Thyroid gland (tissue), 4 donors: Measurements from ENCODE around the gene QARS1. TPM values are rescaled to one million over a fixed set of nuclear protein-coding genes. Genes with fewer than 3 reads are reported as not detected.

ENCODE experiments used
- DNase-seq, 2 donors: peaks; one replicate each; pipeline ENCODE4 v3.0.0-alpha.2; 2019
- H3K27ac ChIP-seq, 3 donors: fragments of 200-600 bp; sonication (generic); 1 replicate in 2 of 3; 2 replicates in 1 of 3; pipeline ENCODE4 v1.5.1; 2016 to 2019; ENCODE audit warnings: mild to moderate bottlenecking in 1 of 3, moderate library complexity in 1 of 3
- H3K27me3 ChIP-seq: fragments of 200-600 bp; sonication (generic); one replicate; pipeline ENCODE4 v1.5.1; 2019
- H3K36me3 ChIP-seq, 2 donors: fragments of 200-600 bp; sonication (generic); one replicate each; pipeline ENCODE4 v1.5.1; 2016 to 2019
- H3K4me1 ChIP-seq, 2 donors: fragments of 200-600 bp; sonication (generic); one replicate each; pipeline ENCODE4 v1.5.1; 2017 to 2019
- H3K4me3 ChIP-seq, 3 donors: fragments of 200-600 bp; sonication (generic); replicated peaks in 1 of 3; 1 replicate in 2 of 3; 2 replicates in 1 of 3; pipeline ENCODE4 v1.5.1; 2016; ENCODE audit warnings: mild to moderate bottlenecking in 1 of 3
- H3K9me3 ChIP-seq: fragments of 200-600 bp; sonication (generic); one replicate; pipeline ENCODE4 v1.5.1; 2017
- CTCF ChIP-seq, 6 experiments: fragments of 200-600 bp in 3 of 6; fragments of 450-650 bp in 3 of 6; sonication (generic) in 3 of 6; IDR thresholded peaks; one replicate each; pipeline ENCODE4 v1.5.1; 2016 to 2019; ENCODE audit warnings: antibody characterized with exemption in 6 of 6, mild to moderate bottlenecking in 2 of 6, inconsistent platforms in 1 of 6, moderate library complexity in 1 of 6
- POLR2A ChIP-seq, 2 donors: fragments of 450-650 bp; IDR thresholded peaks; one replicate each; pipeline ENCODE4 v1.6.1; 2017; ENCODE audit warnings: antibody characterized with exemption in 2 of 2, mild to moderate bottlenecking in 2 of 2, moderate library complexity in 1 of 2
- WGBS, 2 donors: methylation state at CpG; one replicate each; pipeline ENCODE4 v1.1.5; 2017; 5-methylcytosine and 5-hydroxymethylcytosine counted together
- intact Hi-C: fragments of 100-400 bp; cut with DNase I; formaldehyde crosslinking; loops from one replicate; pipeline ENCODE4 v1.15.1; 2023
- total RNA-seq, 4 donors: library from RNA; depleted of rRNA; stranded (reverse); fragments of >200 nt; gene quantifications; one replicate each; pipeline ENCODE4 v1.2.3, GENCODE V29; 2016

Gene QARS1
- total RNA-seq, result 100 to 1,000 TPM; 158 to 273 (median 251) TPM

GRCh38 chr3:49104427-49105291, at the start of gene QARS1:
QARS1 (minus strand) TSS chr3:49104757; CDS start chr3:49104733, 24 bp downstream.
- Histone ChIP-seq H3K36me3 (peaks cover 40 to 45% of the 10 kb centered on the region in 2 donors), H3K27me3 (no peaks in the 10 kb centered on the region), H3K4me3 (peak within 1 kb of the TSS; percentile 36 to 94 (median 74)), H3K9me3 (no peaks in the 10 kb centered on the region), H3K4me1 (peaks cover 16% of the 10 kb centered on the region in 2 donors), H3K27ac (peak within 1 kb of the TSS; percentile 14 to 69 (median 69))
- intact Hi-C loops, result no loop called here
- peak; percentile 95 to 96 for DNase-seq
- TF ChIP-seq POLR2A (IDR thresholded peaks at IDR 0.05) (peak in 1 of 2 donors; percentile 63), CTCF (IDR thresholded peaks at IDR 0.05) (no peak)
- WGBS, 2 donors, result 0 to 2% methylated on average over 16 to 43 of the region's 50 CpGs

GRCh38 chr3:49153349-49153912, 48.9 kb upstream of the QARS1 start:
- TF ChIP-seq CTCF (IDR thresholded peaks at IDR 0.05) (no peak), POLR2A (IDR thresholded peaks at IDR 0.05) (no peak)
- no peak for DNase-seq
- Histone ChIP-seq H3K4me3 (no peak overlapping the region), H3K4me1 (peaks cover 3 to 8% of the 10 kb centered on the region in 2 donors), H3K36me3 (no peaks in the 10 kb centered on the region), H3K9me3 (no peaks in the 10 kb centered on the region), H3K27me3 (no peaks in the 10 kb centered on the region), H3K27ac (no peak overlapping the region)
- 47 to 81% methylated on average over 2 to 3 of the region's 3 CpGs for WGBS, 2 donors
- intact Hi-C loops, result no loop called here

- no peak for TF ChIP-seq POLR2A (IDR thresholded peaks at IDR 0.05)
- TF ChIP-seq CTCF (IDR thresholded peaks at IDR 0.05), result no peak
- H3K27me3 ChIP-seq, result no peaks in the 10 kb centered on the region
- no peak for DNase-seq
- intact Hi-C loops, result no loop called here
- H3K27ac ChIP-seq, result no peak overlapping the region
- no peaks in the 10 kb centered on the region for H3K4me1 ChIP-seq
- H3K36me3 ChIP-seq, result no peaks in the 10 kb centered on the region
- H3K9me3 ChIP-seq, result no peaks in the 10 kb centered on the region
- no peak overlapping the region for H3K4me3 ChIP-seq
- WGBS, 2 donors, result 93 to 94% methylated on average over 2 of the region's 2 CpGs
Measured at GRCh38 chr3:49151610-49152009, 47.1 kb upstream of the QARS1 start.

- TF ChIP-seq CTCF (IDR thresholded peaks at IDR 0.05) (no peak), POLR2A (IDR thresholded peaks at IDR 0.05) (no peak)
- WGBS, 2 donors, result 76 to 81% methylated on average over 5 of the region's 5 CpGs
- H3K4me3 ChIP-seq, result no peak overlapping the region
- H3K27ac ChIP-seq, result no peak overlapping the region
- no peak for DNase-seq
- intact Hi-C loops, result no loop called here
- no peaks in the 10 kb centered on the region for H3K4me1 ChIP-seq
- no peaks in the 10 kb centered on the region for H3K27me3 ChIP-seq
- H3K9me3 ChIP-seq, result no peaks in the 10 kb centered on the region
- H3K36me3 ChIP-seq, result no peaks in the 10 kb centered on the region
Measured at GRCh38 chr3:49148159-49148558, 43.6 kb upstream of the QARS1 start.

GRCh38 chr3:49140080-49140479, 35.5 kb upstream of the QARS1 start:
- DNase-seq, result peak; percentile 57 to 68
- Histone ChIP-seq H3K4me3 (no peak overlapping the region), H3K27me3 (no peaks in the 10 kb centered on the region), H3K27ac (peak overlapping the region in 1 of 3 donors; percentile 15), H3K4me1 (peaks cover 0 to 7% of the 10 kb centered on the region in 2 donors), H3K9me3 (no peaks in the 10 kb centered on the region), H3K36me3 (no peaks in the 10 kb centered on the region)
- intact Hi-C loops, result no loop called here
- TF ChIP-seq CTCF (IDR thresholded peaks at IDR 0.05) (no peak), POLR2A (IDR thresholded peaks at IDR 0.05) (no peak)
- 21 to 41% methylated on average over 3 of the region's 3 CpGs for WGBS, 2 donors
